Gastrocnemius medialis (tissue), 4 donors: Measurements from ENCODE around the gene BRI3BP. TPM values are rescaled to one million over a fixed set of nuclear protein-coding genes. Genes with fewer than 3 reads are reported as not detected.

Experiments
- ATAC-seq, 2 donors: fragments of 150-250 bp; one replicate each; pipeline ENCODE4 v1.9.1; 2016
- DNase-seq, 2 donors: peaks; one replicate each; pipeline ENCODE4 v3.0.0-alpha.2; 2019
- H3K27ac ChIP-seq, 4 donors: fragments of 200-600 bp; sonication (generic); 1 replicate in 1 of 4; 2 replicates in 3 of 4; pipeline ENCODE4 v1.5.1; 2016 to 2018; ENCODE audit warnings: mild to moderate bottlenecking in 2 of 4, moderate library complexity in 1 of 4
- H3K27me3 ChIP-seq, 3 donors: fragments of 200-600 bp; sonication (generic) in 2 of 3; 1 replicate in 1 of 3; 2 replicates in 2 of 3; pipeline versions ENCODE4 v1.5.1 to v1.6.0; 2016 to 2019; ENCODE audit warnings: mild to moderate bottlenecking in 1 of 3, moderate library complexity in 1 of 3
- H3K36me3 ChIP-seq, 2 donors: fragments of 200-600 bp; sonication (generic) in 1 of 2; one replicate each; pipeline ENCODE4 v1.5.1; 2017 to 2018
- H3K4me1 ChIP-seq, 2 donors: fragments of 200-600 bp; sonication (generic) in 1 of 2; one replicate each; pipeline ENCODE4 v1.5.1; 2016 to 2017; ENCODE audit warnings: mild to moderate bottlenecking in 2 of 2
- H3K4me3 ChIP-seq, 4 donors: fragments of 200-600 bp; sonication (generic) in 3 of 4; 1 replicate in 1 of 4; 2 replicates in 3 of 4; pipeline ENCODE4 v1.5.1; 2016 to 2019; ENCODE audit warnings: mild to moderate bottlenecking in 2 of 4
- H3K9me3 ChIP-seq, 3 donors: fragments of 200-600 bp; sonication (generic) in 2 of 3; 1 replicate in 1 of 3; 2 replicates in 2 of 3; pipeline ENCODE4 v1.5.1; 2016 to 2019
- POLR2A ChIP-seq, 2 donors: fragments of 450-650 bp; IDR thresholded peaks; one replicate each; pipeline ENCODE4 v1.6.1; 2017; ENCODE audit warnings: antibody characterized with exemption in 2 of 2, mild to moderate bottlenecking in 2 of 2, moderate library complexity in 2 of 2
- in situ Hi-C, 4 donors: fragments of 200-750 bp; cut with MboI; loops; one replicate each; pipeline versions ENCODE4 v1.15.0 to v1.8.0; 2017; ENCODE audit warnings: low sequenced_read_pairs in 4 of 4
- intact Hi-C: fragments of 100-400 bp; cut with DNase I; formaldehyde crosslinking; loops from one replicate; pipeline ENCODE4 v1.15.1; 2023; ENCODE audit warnings: low total_unique reads
- total RNA-seq, 4 donors: library from RNA; depleted of rRNA; stranded (reverse); fragments of >200 nt; gene quantifications; one replicate each; pipeline versions ENCODE4 v1.1.0 to v1.2.3, GENCODE V29; 2016
- TF ChIP-seq, protein P1 (sequence below), 5 experiments: fragments of 450-650 bp in 3 of 5; fragments of 200-600 bp in 2 of 5; sonication (generic) in 2 of 5; IDR thresholded peaks in 4 of 5; conservative IDR thresholded peaks in 1 of 5; 1 replicate in 4 of 5; 2 replicates in 1 of 5; pipeline ENCODE4 v1.5.1; 2016 to 2019; ENCODE audit warnings: antibody characterized with exemption in 5 of 5, mild to moderate bottlenecking in 3 of 5, moderate library complexity in 3 of 5

The BRI3BP gene
- total RNA-seq, 4 donors from 2014 or later, result 0.75 to 2.0 (median 1.6) TPM

- ATAC-seq, result no peak
- Histone ChIP-seq H3K36me3 (peaks cover 0 to 73% of the 10 kb centered on the region in 2 donors), H3K27ac (no peak overlapping the region), H3K4me3 (no peak overlapping the region), H3K27me3 (no peaks in the 10 kb centered on the region), H3K4me1 (no peaks in the 10 kb centered on the region), H3K9me3 (no peaks in the 10 kb centered on the region)
- in situ Hi-C loops (no loop called here), intact Hi-C loops (no loop called here)
- no peak for DNase-seq
- TF ChIP-seq, protein P1, sequence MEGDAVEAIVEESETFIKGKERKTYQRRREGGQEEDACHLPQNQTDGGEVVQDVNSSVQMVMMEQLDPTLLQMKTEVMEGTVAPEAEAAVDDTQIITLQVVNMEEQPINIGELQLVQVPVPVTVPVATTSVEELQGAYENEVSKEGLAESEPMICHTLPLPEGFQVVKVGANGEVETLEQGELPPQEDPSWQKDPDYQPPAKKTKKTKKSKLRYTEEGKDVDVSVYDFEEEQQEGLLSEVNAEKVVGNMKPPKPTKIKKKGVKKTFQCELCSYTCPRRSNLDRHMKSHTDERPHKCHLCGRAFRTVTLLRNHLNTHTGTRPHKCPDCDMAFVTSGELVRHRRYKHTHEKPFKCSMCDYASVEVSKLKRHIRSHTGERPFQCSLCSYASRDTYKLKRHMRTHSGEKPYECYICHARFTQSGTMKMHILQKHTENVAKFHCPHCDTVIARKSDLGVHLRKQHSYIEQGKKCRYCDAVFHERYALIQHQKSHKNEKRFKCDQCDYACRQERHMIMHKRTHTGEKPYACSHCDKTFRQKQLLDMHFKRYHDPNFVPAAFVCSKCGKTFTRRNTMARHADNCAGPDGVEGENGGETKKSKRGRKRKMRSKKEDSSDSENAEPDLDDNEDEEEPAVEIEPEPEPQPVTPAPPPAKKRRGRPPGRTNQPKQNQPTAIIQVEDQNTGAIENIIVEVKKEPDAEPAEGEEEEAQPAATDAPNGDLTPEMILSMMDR (IDR thresholded peaks at IDR 0.05 in 4 of 5, conservative IDR thresholded peaks at IDR 0.05 in 1 of 5), result no peak
- no peak for TF ChIP-seq POLR2A (IDR thresholded peaks at IDR 0.05)
Measured at GRCh38 chr12:124949066-124949465, 44.4 kb upstream of the BRI3BP start.

DNA sequence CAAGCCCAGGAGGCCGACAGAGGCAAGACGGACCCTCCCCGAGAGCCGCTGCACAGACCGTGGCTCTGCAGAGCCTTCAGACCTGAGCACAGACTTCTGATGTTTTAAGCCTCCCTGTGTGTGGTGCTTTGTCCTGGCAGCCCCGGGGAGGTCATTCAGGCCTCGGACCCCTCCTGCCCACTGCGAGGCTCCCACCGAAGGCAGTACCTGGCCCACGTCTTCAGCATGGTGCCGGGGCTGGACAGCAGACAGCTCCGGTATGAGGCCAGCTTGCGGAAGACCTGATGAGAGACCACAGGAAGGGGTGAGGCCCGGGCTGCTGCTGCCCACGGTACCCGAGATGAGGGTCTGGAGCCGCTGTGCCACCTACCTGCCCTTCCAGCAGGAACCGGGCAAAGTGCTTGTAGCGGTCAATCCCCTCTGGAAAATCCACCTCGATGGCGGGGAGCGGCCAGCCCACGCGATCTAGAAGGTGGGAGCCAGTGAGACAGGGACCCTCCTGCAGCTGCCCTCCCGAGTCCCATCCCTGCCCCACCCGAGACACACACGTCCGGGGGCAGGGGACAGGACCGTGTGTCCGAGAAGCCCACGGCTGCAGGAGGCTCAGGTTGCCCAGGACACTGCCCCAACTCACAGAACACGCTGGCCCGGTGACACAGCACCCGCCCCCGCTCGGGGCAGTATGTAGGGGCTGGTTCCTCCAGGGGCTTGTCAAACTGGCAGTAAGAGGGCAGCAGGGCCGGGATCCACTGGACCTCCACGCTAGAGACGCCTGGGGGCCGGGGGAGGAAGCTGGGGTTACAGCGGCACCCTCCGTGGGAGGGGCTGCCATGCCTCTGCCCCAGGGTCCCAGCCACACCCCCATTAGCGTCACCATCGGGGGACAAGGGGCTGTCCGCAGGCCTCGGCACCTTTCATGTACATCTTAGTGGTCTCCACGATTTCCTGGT is 43.4 kb upstream of the BRI3BP start:
- no peaks in the 10 kb centered on the region for H3K9me3 ChIP-seq
- H3K27ac ChIP-seq, result no peak overlapping the region
- intact Hi-C loops (no loop called here), in situ Hi-C loops (no loop called here)
- H3K36me3 ChIP-seq, result peaks cover 0 to 82% of the 10 kb centered on the region in 2 donors
- DNase-seq (no peak), ATAC-seq (no peak)
- no peaks in the 10 kb centered on the region for H3K27me3 ChIP-seq
- no peak for TF ChIP-seq POLR2A (IDR thresholded peaks at IDR 0.05)
- TF ChIP-seq, protein P1 (IDR thresholded peaks at IDR 0.05 in 4 of 5, conservative IDR thresholded peaks at IDR 0.05 in 1 of 5), result no peak
- H3K4me3 ChIP-seq, result no peak overlapping the region
- H3K4me1 ChIP-seq, result no peaks in the 10 kb centered on the region

- H3K4me3 ChIP-seq, result no peak overlapping the region
- no peaks in the 10 kb centered on the region for H3K4me1 ChIP-seq
- no peak for ATAC-seq
- no peak overlapping the region for H3K27ac ChIP-seq
- intact Hi-C loops (no loop called here), in situ Hi-C loops (no loop called here)
- no peaks in the 10 kb centered on the region for H3K27me3 ChIP-seq
- H3K36me3 ChIP-seq, result peaks cover 0 to 90% of the 10 kb centered on the region in 2 donors
- DNase-seq, result no peak
- TF ChIP-seq, protein P1 (IDR thresholded peaks at IDR 0.05 in 4 of 5, conservative IDR thresholded peaks at IDR 0.05 in 1 of 5), result no peak
- TF ChIP-seq POLR2A (IDR thresholded peaks at IDR 0.05), result no peak
- no peaks in the 10 kb centered on the region for H3K9me3 ChIP-seq
Measured at GRCh38 chr12:124952295-124952694, 41.1 kb upstream of the BRI3BP start.

GRCh38 chr12:124952801-124953200 is 40.6 kb upstream of the BRI3BP start:
- Histone ChIP-seq H3K27ac (no peak overlapping the region), H3K36me3 (peaks cover 0 to 90% of the 10 kb centered on the region in 2 donors), H3K4me1 (no peaks in the 10 kb centered on the region), H3K4me3 (no peak overlapping the region), H3K27me3 (no peaks in the 10 kb centered on the region), H3K9me3 (no peaks in the 10 kb centered on the region)
- TF ChIP-seq, protein P1 (IDR thresholded peaks at IDR 0.05 in 4 of 5, conservative IDR thresholded peaks at IDR 0.05 in 1 of 5), result no peak
- no peak for TF ChIP-seq POLR2A (IDR thresholded peaks at IDR 0.05)
- intact Hi-C loops, result no loop called here
- no peak for ATAC-seq
- in situ Hi-C loops, result no loop called here
- no peak for DNase-seq
